ENCODE measurements around the gene RICTOR. TPM values are rescaled to one million over a fixed set of nuclear protein-coding genes. Genes with fewer than 3 reads are reported as not detected.

The RICTOR gene, protein sequence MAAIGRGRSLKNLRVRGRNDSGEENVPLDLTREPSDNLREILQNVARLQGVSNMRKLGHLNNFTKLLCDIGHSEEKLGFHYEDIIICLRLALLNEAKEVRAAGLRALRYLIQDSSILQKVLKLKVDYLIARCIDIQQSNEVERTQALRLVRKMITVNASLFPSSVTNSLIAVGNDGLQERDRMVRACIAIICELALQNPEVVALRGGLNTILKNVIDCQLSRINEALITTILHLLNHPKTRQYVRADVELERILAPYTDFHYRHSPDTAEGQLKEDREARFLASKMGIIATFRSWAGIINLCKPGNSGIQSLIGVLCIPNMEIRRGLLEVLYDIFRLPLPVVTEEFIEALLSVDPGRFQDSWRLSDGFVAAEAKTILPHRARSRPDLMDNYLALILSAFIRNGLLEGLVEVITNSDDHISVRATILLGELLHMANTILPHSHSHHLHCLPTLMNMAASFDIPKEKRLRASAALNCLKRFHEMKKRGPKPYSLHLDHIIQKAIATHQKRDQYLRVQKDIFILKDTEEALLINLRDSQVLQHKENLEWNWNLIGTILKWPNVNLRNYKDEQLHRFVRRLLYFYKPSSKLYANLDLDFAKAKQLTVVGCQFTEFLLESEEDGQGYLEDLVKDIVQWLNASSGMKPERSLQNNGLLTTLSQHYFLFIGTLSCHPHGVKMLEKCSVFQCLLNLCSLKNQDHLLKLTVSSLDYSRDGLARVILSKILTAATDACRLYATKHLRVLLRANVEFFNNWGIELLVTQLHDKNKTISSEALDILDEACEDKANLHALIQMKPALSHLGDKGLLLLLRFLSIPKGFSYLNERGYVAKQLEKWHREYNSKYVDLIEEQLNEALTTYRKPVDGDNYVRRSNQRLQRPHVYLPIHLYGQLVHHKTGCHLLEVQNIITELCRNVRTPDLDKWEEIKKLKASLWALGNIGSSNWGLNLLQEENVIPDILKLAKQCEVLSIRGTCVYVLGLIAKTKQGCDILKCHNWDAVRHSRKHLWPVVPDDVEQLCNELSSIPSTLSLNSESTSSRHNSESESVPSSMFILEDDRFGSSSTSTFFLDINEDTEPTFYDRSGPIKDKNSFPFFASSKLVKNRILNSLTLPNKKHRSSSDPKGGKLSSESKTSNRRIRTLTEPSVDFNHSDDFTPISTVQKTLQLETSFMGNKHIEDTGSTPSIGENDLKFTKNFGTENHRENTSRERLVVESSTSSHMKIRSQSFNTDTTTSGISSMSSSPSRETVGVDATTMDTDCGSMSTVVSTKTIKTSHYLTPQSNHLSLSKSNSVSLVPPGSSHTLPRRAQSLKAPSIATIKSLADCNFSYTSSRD (N-terminal part only)
- 34.9 and 35.1 TPM in 2 replicates for total RNA-seq

DNA sequence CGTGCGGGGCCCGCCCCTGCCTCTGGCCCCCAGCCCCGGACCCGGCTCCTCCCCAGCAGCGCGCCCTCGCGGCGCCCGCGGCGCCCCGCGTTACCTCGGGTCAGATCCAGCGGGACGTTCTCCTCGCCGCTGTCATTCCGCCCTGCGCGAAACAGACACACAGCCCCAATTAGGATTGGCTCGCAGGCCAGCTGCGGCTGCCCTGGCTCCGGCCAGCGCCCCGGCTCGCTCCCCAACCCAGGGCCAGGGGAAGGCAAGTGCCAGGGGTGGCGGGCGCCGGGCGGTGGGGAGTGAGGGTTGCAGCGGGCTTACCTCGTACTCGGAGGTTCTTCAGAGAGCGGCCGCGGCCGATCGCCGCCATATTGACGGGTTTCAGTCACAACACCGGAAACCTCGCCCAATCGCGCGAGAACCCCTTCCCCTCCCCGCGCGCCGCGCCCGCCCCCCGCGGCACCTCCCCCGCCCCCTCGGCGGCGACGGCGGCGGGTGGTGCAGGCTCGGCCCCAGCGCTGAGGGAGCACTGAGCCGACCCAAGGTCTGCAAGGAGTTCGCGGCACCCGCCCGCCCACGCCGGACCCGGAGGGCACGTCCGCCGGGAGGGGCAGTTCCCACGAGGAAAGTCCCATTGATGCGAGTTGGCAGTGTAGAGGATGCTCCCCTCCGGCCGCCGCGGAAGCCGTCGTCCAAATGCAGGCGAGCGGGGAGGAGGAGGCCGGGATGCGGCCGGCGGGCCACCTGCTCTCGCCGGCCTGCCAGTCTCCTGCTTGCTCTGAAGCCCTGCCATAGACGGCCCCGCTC, at the start of gene RICTOR:
TSS of gene RICTOR (minus strand) at position 383 of the 798 bp plus-strand sequence. CDS start at position 361, 22 bp downstream.

Other genes starting within 250 kb of the RICTOR start
- 84.1 and 161 TPM in 2 replicates for gene OSMR, start 228.4 kb downstream of the RICTOR start, total RNA-seq
- 0.34 and 16.9 TPM in 2 replicates for gene FYB1, start 145.2 kb upstream of the RICTOR start, total RNA-seq

Measured in nasal cavity respiratory epithelium epithelial cell of viscerocranial mucosa (primary cell).